SU-DHL-6 (cell line): ENCODE measurements around the gene GSTM2.

Experiments
- EZH2phosphoT487 ChIP-seq: fragments of 200-600 bp; sonication (generic), shearing (Covaris generic); conservative IDR thresholded peaks from 2 replicates; pipeline ENCODE4 v1.6.1; 2018; ENCODE audit warnings: mild to moderate bottlenecking, antibody characterized with exemption, low read length, moderate library complexity, mixed read lengths
- TF ChIP-seq, protein P1 (sequence below): fragments of 200-600 bp; sonication (generic); IDR thresholded peaks from one replicate; pipeline ENCODE4 v1.5.1; 2017; ENCODE audit warnings: antibody characterized with exemption, mild to moderate bottlenecking, low read length, moderate library complexity; ENCODE audit not compliant: insufficient read depth, poor library complexity, severe bottlenecking

DNA sequence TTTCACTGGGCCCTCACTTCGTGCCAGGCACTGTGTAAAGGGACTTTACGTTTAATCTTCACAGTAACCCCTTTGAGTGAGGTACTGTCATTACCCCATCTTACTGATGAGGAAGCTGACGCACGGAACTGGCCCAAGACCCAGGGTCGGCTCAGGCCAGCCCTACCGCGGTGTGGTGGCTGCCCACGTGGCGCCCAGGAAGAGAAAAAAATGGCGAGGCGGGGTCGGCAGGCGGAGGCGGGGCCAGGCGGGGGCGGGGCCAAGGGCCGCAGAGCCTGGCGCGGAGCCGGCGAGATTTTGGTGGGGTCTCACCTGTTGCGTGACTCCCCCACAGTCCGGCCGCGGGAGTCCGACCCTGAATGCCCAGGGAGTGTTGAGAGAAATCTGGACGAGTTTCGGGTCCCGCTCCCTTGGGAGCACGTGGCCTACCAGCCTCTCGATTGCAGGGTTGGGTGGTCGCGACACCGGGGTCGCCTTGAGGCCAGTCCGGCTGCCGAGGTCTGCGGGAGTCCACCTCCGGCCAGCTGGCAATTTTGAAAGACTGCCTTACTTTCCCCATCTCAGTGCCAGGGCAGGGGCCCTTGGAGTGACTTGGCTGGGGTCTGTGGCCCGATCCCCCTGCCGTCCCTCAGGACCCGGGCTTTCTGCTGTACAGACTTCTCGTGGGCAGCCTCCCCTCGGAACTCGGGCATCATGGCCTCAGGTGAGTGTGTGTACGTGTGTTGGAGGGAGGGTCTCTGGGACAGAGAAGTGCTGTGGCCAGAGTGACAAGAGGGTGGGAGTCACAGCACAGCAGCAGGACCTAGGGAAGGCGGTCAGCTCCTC is 48.1 kb upstream of the GSTM2 start, which contains the start of the genes AMPD2 and GNAT2:
- TF ChIP-seq, protein P1, sequence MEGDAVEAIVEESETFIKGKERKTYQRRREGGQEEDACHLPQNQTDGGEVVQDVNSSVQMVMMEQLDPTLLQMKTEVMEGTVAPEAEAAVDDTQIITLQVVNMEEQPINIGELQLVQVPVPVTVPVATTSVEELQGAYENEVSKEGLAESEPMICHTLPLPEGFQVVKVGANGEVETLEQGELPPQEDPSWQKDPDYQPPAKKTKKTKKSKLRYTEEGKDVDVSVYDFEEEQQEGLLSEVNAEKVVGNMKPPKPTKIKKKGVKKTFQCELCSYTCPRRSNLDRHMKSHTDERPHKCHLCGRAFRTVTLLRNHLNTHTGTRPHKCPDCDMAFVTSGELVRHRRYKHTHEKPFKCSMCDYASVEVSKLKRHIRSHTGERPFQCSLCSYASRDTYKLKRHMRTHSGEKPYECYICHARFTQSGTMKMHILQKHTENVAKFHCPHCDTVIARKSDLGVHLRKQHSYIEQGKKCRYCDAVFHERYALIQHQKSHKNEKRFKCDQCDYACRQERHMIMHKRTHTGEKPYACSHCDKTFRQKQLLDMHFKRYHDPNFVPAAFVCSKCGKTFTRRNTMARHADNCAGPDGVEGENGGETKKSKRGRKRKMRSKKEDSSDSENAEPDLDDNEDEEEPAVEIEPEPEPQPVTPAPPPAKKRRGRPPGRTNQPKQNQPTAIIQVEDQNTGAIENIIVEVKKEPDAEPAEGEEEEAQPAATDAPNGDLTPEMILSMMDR: no peak
- no peak for TF ChIP-seq EZH2phosphoT487
